ENCODE results near the gene CAPN8.

Gene CAPN8

DNA sequence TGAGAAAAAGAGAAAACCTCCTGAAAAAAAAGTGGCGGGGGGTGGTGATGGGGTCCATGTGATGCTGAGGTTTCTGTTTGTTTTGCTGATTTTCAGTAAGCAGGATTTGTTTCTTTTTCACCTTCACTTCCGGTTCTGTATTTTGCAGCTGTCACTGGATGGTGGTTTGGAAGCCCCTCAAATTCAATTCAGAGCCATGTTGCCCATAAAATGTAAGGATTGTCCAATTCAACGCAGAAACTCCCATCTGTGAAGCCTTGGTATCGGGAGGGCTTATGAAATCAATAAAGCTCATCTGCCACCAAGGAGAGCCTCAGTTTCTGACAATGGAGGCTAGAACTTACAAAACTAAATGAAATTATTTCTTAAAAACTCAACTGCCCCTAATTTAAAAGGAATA lies 12.1 kb downstream of the CAPN8 start:
- TF ChIP-seq CREB1 (IDR thresholded peaks at IDR 0.05; ENCODE audit: low read depth) (no peak), EGR1 (IDR thresholded peaks at IDR 0.05) (no peak), RAD21 (IDR thresholded peaks at IDR 0.05; ENCODE audit: low read depth) (no peak), FOXM1 (IDR thresholded peaks at IDR 0.05; ENCODE audit: borderline replicate concordance, low read depth) (no peak), TCF12 (IDR thresholded peaks at IDR 0.05; ENCODE audit: low read depth) (no peak), CEBPB (IDR thresholded peaks at IDR 0.05) (no peak), NFIC (IDR thresholded peaks at IDR 0.05) (no peak), TAF1 (IDR thresholded peaks at IDR 0.05; ENCODE audit: low read depth) (no peak), EP300 (IDR thresholded peaks at IDR 0.05; ENCODE audit: borderline replicate concordance) (no peak), YY1 (IDR thresholded peaks at IDR 0.05; ENCODE audit: low read depth) (no peak), TEAD4 (IDR thresholded peaks at IDR 0.05) (no peak), ZBTB7A (IDR thresholded peaks at IDR 0.05; ENCODE audit: low read depth) (no peak)
- TF ChIP-seq, protein P1, sequence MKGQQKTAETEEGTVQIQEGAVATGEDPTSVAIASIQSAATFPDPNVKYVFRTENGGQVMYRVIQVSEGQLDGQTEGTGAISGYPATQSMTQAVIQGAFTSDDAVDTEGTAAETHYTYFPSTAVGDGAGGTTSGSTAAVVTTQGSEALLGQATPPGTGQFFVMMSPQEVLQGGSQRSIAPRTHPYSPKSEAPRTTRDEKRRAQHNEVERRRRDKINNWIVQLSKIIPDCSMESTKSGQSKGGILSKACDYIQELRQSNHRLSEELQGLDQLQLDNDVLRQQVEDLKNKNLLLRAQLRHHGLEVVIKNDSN (IDR thresholded peaks at IDR 0.05), result no peak
- TF ChIP-seq, protein P2, sequence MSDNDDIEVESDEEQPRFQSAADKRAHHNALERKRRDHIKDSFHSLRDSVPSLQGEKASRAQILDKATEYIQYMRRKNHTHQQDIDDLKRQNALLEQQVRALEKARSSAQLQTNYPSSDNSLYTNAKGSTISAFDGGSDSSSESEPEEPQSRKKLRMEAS (IDR thresholded peaks at IDR 0.05), result no peak
- TF ChIP-seq, protein P3, sequence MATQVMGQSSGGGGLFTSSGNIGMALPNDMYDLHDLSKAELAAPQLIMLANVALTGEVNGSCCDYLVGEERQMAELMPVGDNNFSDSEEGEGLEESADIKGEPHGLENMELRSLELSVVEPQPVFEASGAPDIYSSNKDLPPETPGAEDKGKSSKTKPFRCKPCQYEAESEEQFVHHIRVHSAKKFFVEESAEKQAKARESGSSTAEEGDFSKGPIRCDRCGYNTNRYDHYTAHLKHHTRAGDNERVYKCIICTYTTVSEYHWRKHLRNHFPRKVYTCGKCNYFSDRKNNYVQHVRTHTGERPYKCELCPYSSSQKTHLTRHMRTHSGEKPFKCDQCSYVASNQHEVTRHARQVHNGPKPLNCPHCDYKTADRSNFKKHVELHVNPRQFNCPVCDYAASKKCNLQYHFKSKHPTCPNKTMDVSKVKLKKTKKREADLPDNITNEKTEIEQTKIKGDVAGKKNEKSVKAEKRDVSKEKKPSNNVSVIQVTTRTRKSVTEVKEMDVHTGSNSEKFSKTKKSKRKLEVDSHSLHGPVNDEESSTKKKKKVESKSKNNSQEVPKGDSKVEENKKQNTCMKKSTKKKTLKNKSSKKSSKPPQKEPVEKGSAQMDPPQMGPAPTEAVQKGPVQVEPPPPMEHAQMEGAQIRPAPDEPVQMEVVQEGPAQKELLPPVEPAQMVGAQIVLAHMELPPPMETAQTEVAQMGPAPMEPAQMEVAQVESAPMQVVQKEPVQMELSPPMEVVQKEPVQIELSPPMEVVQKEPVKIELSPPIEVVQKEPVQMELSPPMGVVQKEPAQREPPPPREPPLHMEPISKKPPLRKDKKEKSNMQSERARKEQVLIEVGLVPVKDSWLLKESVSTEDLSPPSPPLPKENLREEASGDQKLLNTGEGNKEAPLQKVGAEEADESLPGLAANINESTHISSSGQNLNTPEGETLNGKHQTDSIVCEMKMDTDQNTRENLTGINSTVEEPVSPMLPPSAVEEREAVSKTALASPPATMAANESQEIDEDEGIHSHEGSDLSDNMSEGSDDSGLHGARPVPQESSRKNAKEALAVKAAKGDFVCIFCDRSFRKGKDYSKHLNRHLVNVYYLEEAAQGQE (IDR thresholded peaks at IDR 0.05; ENCODE audit: low read depth), result no peak

DNA sequence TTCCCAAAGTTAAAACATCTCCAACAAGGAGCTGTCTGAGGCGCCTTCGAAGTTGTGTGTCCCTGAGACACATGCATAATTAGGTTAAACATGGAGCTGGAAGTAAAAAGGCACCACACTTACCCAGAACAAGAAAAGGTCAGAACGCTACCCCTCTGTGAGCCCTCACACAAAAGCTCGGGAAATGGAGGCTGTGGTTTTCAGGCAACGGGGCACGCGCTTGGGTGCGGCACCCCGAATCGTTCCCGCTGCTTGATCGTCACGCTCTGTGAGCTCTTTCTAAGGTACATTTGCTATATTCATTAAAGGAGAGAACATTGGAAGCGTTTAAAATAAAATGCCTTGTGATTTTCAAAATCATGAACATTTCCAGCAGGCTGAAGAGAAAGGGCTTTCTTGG lies 12.5 kb downstream of the CAPN8 start:
- no peak for TF ChIP-seq CEBPB (IDR thresholded peaks at IDR 0.05)
- no peak for TF ChIP-seq ZBTB7A (IDR thresholded peaks at IDR 0.05; ENCODE audit: low read depth)
- no peak for TF ChIP-seq TEAD4 (IDR thresholded peaks at IDR 0.05)
- TF ChIP-seq, protein P2 (IDR thresholded peaks at IDR 0.05), result no peak
- TF ChIP-seq YY1 (IDR thresholded peaks at IDR 0.05; ENCODE audit: low read depth), result no peak
- TF ChIP-seq, protein P1 (IDR thresholded peaks at IDR 0.05), result no peak
- TF ChIP-seq TCF12 (IDR thresholded peaks at IDR 0.05; ENCODE audit: low read depth), result no peak
- TF ChIP-seq NFIC (IDR thresholded peaks at IDR 0.05), result no peak
- no peak for TF ChIP-seq TAF1 (IDR thresholded peaks at IDR 0.05; ENCODE audit: low read depth)
- TF ChIP-seq RAD21 (IDR thresholded peaks at IDR 0.05; ENCODE audit: low read depth), result no peak
- no peak for TF ChIP-seq EP300 (IDR thresholded peaks at IDR 0.05; ENCODE audit: borderline replicate concordance)
- no peak for TF ChIP-seq EGR1 (IDR thresholded peaks at IDR 0.05)
- TF ChIP-seq CREB1 (IDR thresholded peaks at IDR 0.05; ENCODE audit: low read depth), result no peak
- no peak for TF ChIP-seq FOXM1 (IDR thresholded peaks at IDR 0.05; ENCODE audit: borderline replicate concordance, low read depth)
- TF ChIP-seq, protein P3 (IDR thresholded peaks at IDR 0.05; ENCODE audit: low read depth), result no peak

DNA sequence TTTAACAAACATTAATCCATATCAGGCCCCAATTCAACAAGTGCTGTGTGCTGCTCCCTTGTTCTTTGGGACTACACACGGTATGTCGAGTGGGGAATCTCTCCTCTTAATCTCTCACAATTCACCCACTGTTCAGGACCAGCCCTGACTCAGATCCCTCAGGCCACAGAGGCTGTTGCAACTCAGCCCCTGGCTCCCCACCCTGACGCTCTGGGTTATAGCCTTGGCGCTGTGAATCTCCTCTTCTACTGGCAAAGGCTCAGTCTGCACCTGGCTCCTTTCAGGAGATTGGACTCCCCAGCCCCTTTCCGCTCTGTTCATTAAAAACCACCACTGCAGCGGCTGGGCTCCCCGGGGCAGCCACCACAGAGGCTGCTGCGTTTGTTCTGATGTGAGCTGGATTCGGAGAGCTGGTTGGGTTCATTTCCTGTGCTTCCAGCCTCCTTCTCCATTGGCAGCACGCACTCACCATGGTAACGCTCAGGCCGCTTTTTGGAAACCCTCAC lies 13.0 kb downstream of the CAPN8 start:
- no peak for TF ChIP-seq EGR1 (IDR thresholded peaks at IDR 0.05)
- TF ChIP-seq, protein P3 (IDR thresholded peaks at IDR 0.05; ENCODE audit: low read depth), result no peak
- TF ChIP-seq YY1 (IDR thresholded peaks at IDR 0.05; ENCODE audit: low read depth), result no peak
- no peak for TF ChIP-seq CREB1 (IDR thresholded peaks at IDR 0.05; ENCODE audit: low read depth)
- TF ChIP-seq CEBPB (IDR thresholded peaks at IDR 0.05), result no peak
- TF ChIP-seq FOXM1 (IDR thresholded peaks at IDR 0.05; ENCODE audit: borderline replicate concordance, low read depth), result no peak
- TF ChIP-seq, protein P1 (IDR thresholded peaks at IDR 0.05), result no peak
- TF ChIP-seq, protein P2 (IDR thresholded peaks at IDR 0.05), result no peak
- TF ChIP-seq TCF12 (IDR thresholded peaks at IDR 0.05; ENCODE audit: low read depth), result no peak
- no peak for TF ChIP-seq EP300 (IDR thresholded peaks at IDR 0.05; ENCODE audit: borderline replicate concordance)
- no peak for TF ChIP-seq TAF1 (IDR thresholded peaks at IDR 0.05; ENCODE audit: low read depth)
- TF ChIP-seq NFIC (IDR thresholded peaks at IDR 0.05), result no peak
- no peak for TF ChIP-seq ZBTB7A (IDR thresholded peaks at IDR 0.05; ENCODE audit: low read depth)
- no peak for TF ChIP-seq RAD21 (IDR thresholded peaks at IDR 0.05; ENCODE audit: low read depth)
- TF ChIP-seq TEAD4 (IDR thresholded peaks at IDR 0.05), result no peak

All from Ishikawa (cell line).